Naive thymus-derived CD8-positive, alpha-beta T cell (primary cell): ENCODE data around the gene ELMOD1. TPM values are rescaled to one million over a fixed set of nuclear protein-coding genes. Genes with fewer than 3 reads are reported as not detected.

ENCODE experiments used
- ATAC-seq, 2 donors: fragments of 150-1000 bp; cut with Tn5 transposase in 1 of 2; sonication (Bioruptor Pico), chemical (Tn5 transposase) in 1 of 2; 1 replicate in 1 of 2; 2 replicates in 1 of 2; pipeline ENCODE4 v1.10.0; 2021; ENCODE audit warnings: mild to moderate bottlenecking in 2 of 2, moderate library complexity in 2 of 2
- POLR2A ChIA-PET: fragments of 350-600 bp; sonication (Branson Sonifier 250); formaldehyde crosslinking; loops from one replicate; lab custom pipeline; 2021; ENCODE audit warnings: antibody characterized with exemption; lab: Charles Lee
- DNase-seq, 10 donors: peaks; one replicate each; pipeline versions ENCODE4 v3.0.0 to v3.0.0-alpha.2; 2020 to 2022
- H3K27ac Mint-ChIP-seq, 10 donors: one replicate each; pipeline ENCODE4 v1.8.0; 2020 to 2022; ENCODE audit warnings: mild to moderate bottlenecking in 10 of 10, mixed read lengths in 10 of 10, moderate library complexity in 4 of 10, inconsistent platforms in 1 of 10
- H3K27me3 Mint-ChIP-seq, 5 donors: one replicate each; pipeline ENCODE4 v1.8.0; 2021 to 2022; ENCODE audit warnings: mixed read lengths in 5 of 5
- H3K36me3 Mint-ChIP-seq, 3 donors: one replicate each; pipeline ENCODE4 v1.8.0; 2020 to 2022; ENCODE audit warnings: mixed read lengths in 3 of 3, mild to moderate bottlenecking in 2 of 3, inconsistent platforms in 1 of 3
- H3K4me1 Mint-ChIP-seq, 4 donors: one replicate each; pipeline ENCODE4 v1.8.0; 2021 to 2022; ENCODE audit warnings: mixed read lengths in 4 of 4
- H3K4me3 Mint-ChIP-seq, 10 donors: one replicate each; pipeline ENCODE4 v1.8.0; 2020 to 2022; ENCODE audit warnings: mild to moderate bottlenecking in 10 of 10, mixed read lengths in 10 of 10, moderate library complexity in 6 of 10, inconsistent platforms in 1 of 10
- H3K9me3 Mint-ChIP-seq, 9 donors: one replicate each; pipeline ENCODE4 v1.8.0; 2020 to 2022; ENCODE audit warnings: mixed read lengths in 9 of 9, mild to moderate bottlenecking in 3 of 9, inconsistent platforms in 1 of 9, moderate library complexity in 1 of 9
- polyA plus RNA-seq, 3 donors: library from polyadenylated mRNA; unstranded; fragments of 300-500 nt; fragmentation: Illumina TruSeq; gene quantifications; one replicate each; pipeline ENCODE4 v1.2.3, GENCODE V29; 2021
- total RNA-seq, 8 experiments: library from RNA in 2 of 8; stranded (reverse) in 2 of 8; gene quantifications; one replicate each; pipeline ENCODE4 v1.2.3 and lab custom pipeline; 2021 to 2026

Gene ELMOD1
- total RNA-seq = not detected
- not detected for polyA plus RNA-seq
- total RNA-seq (lab: John Stamatoyannopoulos, UW) = 0 to 0.26 (median 0) reads per million in 6 experiments

DNA sequence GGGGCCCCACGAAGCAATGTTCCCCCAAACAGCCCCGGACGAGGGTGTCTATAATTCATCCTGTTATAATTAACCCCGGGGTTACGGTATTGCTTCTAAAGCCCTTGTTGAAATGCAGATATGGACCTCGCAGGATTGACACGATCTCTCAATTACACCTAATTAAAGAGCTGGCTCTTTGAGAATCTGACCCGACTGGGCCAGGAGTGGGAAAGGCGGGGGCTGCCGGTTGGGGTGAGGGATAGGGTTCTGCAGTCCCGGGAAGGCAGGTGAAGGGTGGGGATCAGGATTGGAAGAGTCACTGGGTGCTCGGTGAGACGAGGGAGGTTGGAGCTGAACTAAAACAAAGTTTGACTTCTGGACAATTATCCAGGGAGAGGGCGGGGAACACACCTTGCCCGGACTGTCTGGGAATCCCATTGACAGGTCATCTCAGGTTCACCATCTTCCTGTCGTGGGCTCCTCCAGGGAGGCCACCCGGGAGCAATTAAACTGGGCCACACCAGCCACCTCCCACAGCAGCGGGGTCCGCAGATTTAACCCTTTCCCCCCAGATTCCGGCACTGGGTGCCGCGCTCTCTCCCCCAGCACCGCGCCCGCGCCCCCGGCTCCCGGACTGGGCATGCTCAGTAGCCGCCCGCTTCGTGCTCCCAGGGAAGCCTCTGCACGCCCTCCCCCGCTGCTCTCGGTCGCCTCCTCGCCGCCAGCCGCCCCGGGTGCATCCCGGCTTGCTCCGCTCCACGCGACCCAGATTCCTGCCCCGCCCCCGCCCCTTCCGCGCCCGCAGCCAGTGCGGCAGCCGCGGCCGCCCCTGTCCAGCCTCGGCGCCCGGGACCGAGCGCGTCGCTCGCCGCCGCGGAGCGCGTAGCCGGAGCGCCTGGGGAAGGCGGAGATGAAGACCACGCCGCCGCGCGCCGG lies at the start of gene ELMOD1:
TSS of gene ELMOD1 (plus strand) at position 688 of the 918 bp plus-strand sequence. CDS start 27,043 bp downstream, outside the sequence.
- peaks cover 13 to 29% (median 27%) of the 10 kb centered on the region in 4 donors for H3K4me1 Mint-ChIP-seq
- H3K4me3 Mint-ChIP-seq = peak within 1 kb of the TSS; percentile 81 to 95 (median 88)
- H3K36me3 Mint-ChIP-seq = peaks cover 0 to 12% (median 3%) of the 10 kb centered on the region in 3 donors
- peak within 1 kb of the TSS in 5 of 10 donors; percentile 25 to 90 (median 67) for H3K27ac Mint-ChIP-seq
- peak in 7 of 10 donors; percentile 22 to 60 (median 25) for DNase-seq
- H3K9me3 Mint-ChIP-seq = peaks cover 0 to 5% (median 0%) of the 10 kb centered on the region in 9 donors
- H3K27me3 Mint-ChIP-seq = peaks cover 60 to 87% (median 82%) of the 10 kb centered on the region in 5 donors
- peak; percentile 54 to 56 for ATAC-seq
- POLR2A ChIA-PET = interaction anchor here (0.9 kb wide), 1 partner anchor 18 kb away, joined by 3 read pairs; no protein-coding TSS in a partner anchor

GRCh38 chr11:107545101-107545514 lies 45.8 kb upstream of the ELMOD1 start:
- Mint-ChIP-seq H3K4me1 (peaks cover 2 to 16% (median 2%) of the 10 kb centered on the region in 4 donors), H3K4me3 (no peak overlapping the region), H3K27ac (peak overlapping the region in 1 of 10 donors; percentile 67), H3K27me3 (no peaks in the 10 kb centered on the region), H3K36me3 (peaks cover 0 to 82% (median 32%) of the 10 kb centered on the region in 3 donors), H3K9me3 (no peaks in the 10 kb centered on the region)
- ATAC-seq (no peak), DNase-seq (no peak)
- POLR2A ChIA-PET = no interaction called here

DNA sequence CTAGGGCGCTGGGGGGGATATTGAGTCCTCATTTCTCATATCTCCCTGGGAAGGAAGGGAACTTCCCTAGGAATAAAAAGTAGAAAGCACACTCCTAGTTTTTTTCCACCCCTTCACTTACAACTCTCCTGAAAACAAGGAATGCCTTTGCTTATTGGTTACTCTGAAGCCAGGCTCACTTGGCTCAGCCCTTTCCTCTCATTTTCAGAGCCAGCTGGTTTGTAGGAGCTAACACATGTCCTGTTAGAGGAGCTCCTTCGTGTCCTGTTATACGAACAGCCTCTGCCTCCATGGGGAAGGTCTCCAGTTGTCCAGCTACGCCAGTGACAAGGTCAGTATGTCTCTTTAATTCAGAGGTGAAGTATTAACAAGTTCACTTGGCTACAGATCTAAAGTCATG lies 43.0 kb upstream of the ELMOD1 start:
- no peak for ATAC-seq
- no peaks in the 10 kb centered on the region for H3K27me3 Mint-ChIP-seq

GRCh38 chr11:107549253-107549953 lies 41.5 kb upstream of the ELMOD1 start:
- Mint-ChIP-seq H3K9me3 (no peaks in the 10 kb centered on the region), H3K27ac (no peak overlapping the region), H3K36me3 (peaks cover 0 to 83% (median 28%) of the 10 kb centered on the region in 3 donors), H3K4me3 (no peak overlapping the region), H3K4me1 (peaks cover 0 to 6% (median 1%) of the 10 kb centered on the region in 4 donors), H3K27me3 (no peaks in the 10 kb centered on the region)
- DNase-seq (peak in 7 of 10 donors; percentile 5 to 50 (median 28)), ATAC-seq (peak; percentile 49 to 54)
- POLR2A ChIA-PET = no interaction called here

More for the DNA sequence above, 43.0 kb upstream of the ELMOD1 start:
- POLR2A ChIA-PET = no interaction called here
- Mint-ChIP-seq H3K4me1 (peaks cover 0 to 6% (median 2%) of the 10 kb centered on the region in 4 donors), H3K4me3 (no peak overlapping the region), H3K27ac (no peak overlapping the region), H3K36me3 (peaks cover 0 to 83% (median 31%) of the 10 kb centered on the region in 3 donors), H3K9me3 (no peaks in the 10 kb centered on the region)
- DNase-seq = no peak

- no peak overlapping the region for H3K4me3 Mint-ChIP-seq
- peaks cover 0 to 6% (median 0%) of the 10 kb centered on the region in 4 donors for H3K4me1 Mint-ChIP-seq
- H3K36me3 Mint-ChIP-seq = peaks cover 0 to 80% (median 28%) of the 10 kb centered on the region in 3 donors
- DNase-seq (no peak), ATAC-seq (no peak)
- POLR2A ChIA-PET = no interaction called here
- H3K27ac Mint-ChIP-seq = no peak overlapping the region
- no peaks in the 10 kb centered on the region for H3K9me3 Mint-ChIP-seq
- H3K27me3 Mint-ChIP-seq = no peaks in the 10 kb centered on the region
These were observed 41.0 kb upstream of the ELMOD1 start for GRCh38 chr11:107549954-107550285.

- DNase-seq = no peak
- ATAC-seq = no peak
- POLR2A ChIA-PET = no interaction called here
- Mint-ChIP-seq H3K27ac (no peak overlapping the region), H3K4me1 (peaks cover 0 to 6% (median 0%) of the 10 kb centered on the region in 4 donors), H3K27me3 (no peaks in the 10 kb centered on the region), H3K36me3 (peaks cover 0 to 81% (median 28%) of the 10 kb centered on the region in 3 donors), H3K4me3 (no peak overlapping the region), H3K9me3 (no peaks in the 10 kb centered on the region)
These were observed 40.6 kb upstream of the ELMOD1 start for GRCh38 chr11:107550304-107550703.

- DNase-seq (no peak), ATAC-seq (no peak)
- POLR2A ChIA-PET = no interaction called here
- Mint-ChIP-seq H3K27ac (peak overlapping the region in 3 of 10 donors; percentile 19 to 70 (median 53)), H3K4me3 (no peak overlapping the region), H3K27me3 (no peaks in the 10 kb centered on the region), H3K4me1 (peaks cover 28 to 53% (median 43%) of the 10 kb centered on the region in 4 donors), H3K9me3 (no peaks in the 10 kb centered on the region), H3K36me3 (peaks cover 0 to 45% (median 0%) of the 10 kb centered on the region in 3 donors)
These were observed 29.3 kb upstream of the ELMOD1 start for GRCh38 chr11:107561688-107562087.

- peak overlapping the region in 1 of 10 donors; percentile 0 for H3K4me3 Mint-ChIP-seq
- H3K4me1 Mint-ChIP-seq = peaks cover 29 to 61% (median 49%) of the 10 kb centered on the region in 4 donors
- POLR2A ChIA-PET = interaction anchor here (0.7 kb wide), 1 partner anchor 133 kb away, joined by 3 read pairs; no protein-coding TSS in a partner anchor
These were observed 28.2 kb upstream of the ELMOD1 start for GRCh38 chr11:107562647-107563208.

DNA sequence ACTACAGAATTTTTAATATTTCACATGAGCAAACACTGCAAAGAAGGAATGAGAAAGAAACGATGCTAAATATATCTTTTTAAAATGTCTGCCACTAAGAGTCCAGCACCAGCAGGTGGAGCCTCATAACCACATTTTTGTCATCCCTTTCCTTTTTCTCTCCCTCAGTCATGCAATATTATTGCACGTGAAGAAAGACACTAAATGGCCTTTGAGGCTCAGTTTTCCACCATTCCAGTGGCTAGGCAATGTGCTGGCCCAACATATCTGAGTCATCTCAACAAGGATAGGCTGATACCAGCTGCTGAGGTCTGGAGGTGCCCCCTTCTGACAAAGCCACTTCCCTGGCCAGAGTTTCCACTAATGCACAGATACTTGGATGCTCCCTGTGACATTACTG lies 27.2 kb upstream of the ELMOD1 start:
- DNase-seq = peak in 8 of 10 donors; percentile 8 to 54 (median 26)
- H3K4me1 Mint-ChIP-seq = peaks cover 29 to 66% (median 49%) of the 10 kb centered on the region in 4 donors
- peak overlapping the region in 8 of 10 donors; percentile 12 to 77 (median 64) for H3K27ac Mint-ChIP-seq
- peak overlapping the region in 9 of 10 donors; percentile 9 to 98 (median 31) for H3K4me3 Mint-ChIP-seq
- H3K27me3 Mint-ChIP-seq = no peaks in the 10 kb centered on the region
- no peaks in the 10 kb centered on the region for H3K9me3 Mint-ChIP-seq
- no peak for ATAC-seq
- POLR2A ChIA-PET = no interaction called here
- peaks cover 0 to 33% (median 0%) of the 10 kb centered on the region in 3 donors for H3K36me3 Mint-ChIP-seq

More at GRCh38 chr11:107562647-107563208, 28.2 kb upstream of the ELMOD1 start:
- no peaks in the 10 kb centered on the region for H3K27me3 Mint-ChIP-seq
- H3K36me3 Mint-ChIP-seq = peaks cover 0 to 40% (median 0%) of the 10 kb centered on the region in 3 donors
- no peaks in the 10 kb centered on the region for H3K9me3 Mint-ChIP-seq
- ATAC-seq (no peak), DNase-seq (no peak)
- H3K27ac Mint-ChIP-seq = peak overlapping the region in 8 of 10 donors; percentile 12 to 76 (median 62)

DNA sequence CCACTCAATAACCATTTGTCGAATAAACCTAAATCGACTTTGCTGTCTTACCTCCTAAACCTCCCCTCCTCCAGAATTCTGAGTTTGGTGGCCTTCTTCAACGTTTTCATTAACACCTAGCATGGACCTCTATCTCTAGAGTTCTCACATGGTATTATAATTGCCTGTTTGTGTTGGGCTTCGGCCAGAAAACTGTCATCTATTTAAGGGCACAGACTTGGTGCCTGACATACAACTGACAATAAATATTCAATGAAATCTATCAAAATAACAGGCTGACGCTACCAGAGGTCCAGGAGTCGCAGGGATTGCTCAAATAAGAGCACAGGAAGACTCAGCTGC lies 26.1 kb upstream of the ELMOD1 start:
- Mint-ChIP-seq H3K27me3 (no peaks in the 10 kb centered on the region), H3K27ac (peak overlapping the region; percentile 92 to 97 (median 94)), H3K9me3 (no peaks in the 10 kb centered on the region), H3K36me3 (peaks cover 0 to 21% (median 0%) of the 10 kb centered on the region in 3 donors), H3K4me3 (peak overlapping the region; percentile 92 to 99 (median 97)), H3K4me1 (peaks cover 27 to 66% (median 49%) of the 10 kb centered on the region in 4 donors)
- POLR2A ChIA-PET = interaction anchor here (0.6 to 1.7 kb wide), 3 partner anchors 9 to 552 kb away, joined by 3 to 5 read pairs (median 3); partner anchors contain the start of gene CWF19L2
- peak in 1 of 10 donors; percentile 6 for DNase-seq
- ATAC-seq = no peak

DNA sequence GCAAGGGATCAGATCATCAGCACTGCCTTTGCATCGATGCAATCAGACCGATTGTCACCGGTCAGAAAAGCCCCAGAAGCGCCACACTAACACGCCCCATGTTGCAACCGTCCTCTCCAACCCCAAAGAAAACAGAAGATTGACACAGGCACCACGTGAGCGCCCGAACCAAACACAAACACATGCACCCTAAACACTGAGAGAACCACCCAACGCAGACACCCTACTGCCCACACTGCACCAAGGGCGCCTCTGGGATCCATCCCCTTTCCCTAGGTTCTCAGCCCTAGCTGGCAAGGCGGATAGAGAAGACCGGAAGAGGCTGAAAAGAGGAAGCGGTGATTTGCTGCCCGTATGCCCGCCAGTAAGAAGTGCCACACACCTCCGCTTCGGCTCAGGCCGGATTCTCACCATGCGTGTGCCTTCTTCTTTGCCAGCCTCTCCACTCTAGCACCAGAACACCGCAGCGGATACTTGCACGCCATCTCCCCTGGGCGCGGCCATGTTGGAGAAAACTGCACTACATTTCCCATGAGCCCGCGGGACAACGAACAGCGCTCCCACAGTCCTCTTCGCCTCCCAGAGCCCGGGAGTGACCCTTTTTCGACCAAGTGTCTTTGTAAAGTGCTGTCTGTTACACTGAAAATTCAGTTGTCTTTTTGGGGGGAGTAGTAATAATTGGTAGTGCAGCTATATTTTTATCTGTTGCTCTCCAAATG lies 25.6 kb upstream of the ELMOD1 start, which contains the start of gene ALKBH8:
TSS of gene ALKBH8 (minus strand) at position 517 of the 719 bp plus-strand sequence. CDS start 4,842 bp downstream, outside the sequence.
- H3K27me3 Mint-ChIP-seq = no peaks in the 10 kb centered on the region
- peaks cover 0 to 18% (median 0%) of the 10 kb centered on the region in 3 donors for H3K36me3 Mint-ChIP-seq
- peak within 1 kb of the TSS; percentile 92 to 99 (median 97) for H3K4me3 Mint-ChIP-seq
- DNase-seq = peak; percentile 61 to 86 (median 74)
- no peaks in the 10 kb centered on the region for H3K9me3 Mint-ChIP-seq
- H3K27ac Mint-ChIP-seq = peak within 1 kb of the TSS; percentile 92 to 97 (median 94)
- POLR2A ChIA-PET = interaction anchor here (0.6 to 1.7 kb wide), 4 partner anchors 9 to 551 kb away, joined by 3 to 5 read pairs (median 3); partner anchors contain the start of genes CUL5 and CWF19L2
- H3K4me1 Mint-ChIP-seq = peaks cover 27 to 66% (median 49%) of the 10 kb centered on the region in 4 donors
- peak; percentile 96 to 97 for ATAC-seq
